ENCODE results near the gene OR2J2. TPM values are rescaled to one million over a fixed set of nuclear protein-coding genes. Genes with fewer than 3 reads are reported as not detected.

Gene OR2J2
- not detected in 2 replicates for total RNA-seq

GRCh38 chr6:29170607-29171006, at the start of gene OR2J2:
Gene OR2J2 (plus strand): TSS chr6:29170907. CDS start chr6:29173636, 2,729 bp downstream.

Other genes with a start within 250 kb of the OR2J2 start
- 51.2 and 55.0 TPM in 2 replicates for gene TRIM27, start 246.9 kb upstream of the OR2J2 start, total RNA-seq
- gene ZNF311, start 165.6 kb upstream of the OR2J2 start, total RNA-seq = 0.49 and 1.0 TPM in 2 replicates
- not detected in 2 replicates for gene OR2W1, start 125.7 kb upstream of the OR2J2 start, total RNA-seq
- gene OR2B3, start 83.6 kb upstream of the OR2J2 start, total RNA-seq = not detected in 2 replicates
- not detected in 2 replicates for gene OR2J1, start 71.4 kb upstream of the OR2J2 start, total RNA-seq
- gene OR2J3, start 62.8 kb upstream of the OR2J2 start, total RNA-seq = not detected in 2 replicates
- not detected in 2 replicates for gene OR14J1, start 130.8 kb downstream of the OR2J2 start, total RNA-seq
- not detected in 2 replicates for gene OR5V1, start 198.0 kb downstream of the OR2J2 start, total RNA-seq
- gene OR12D3, start 204.4 kb downstream of the OR2J2 start, total RNA-seq = not detected in 2 replicates
- gene OR12D2, start 224.7 kb downstream of the OR2J2 start, total RNA-seq = not detected in 2 replicates
- gene OR12D1, start 244.0 kb downstream of the OR2J2 start, total RNA-seq = not detected in 2 replicates

Measured in mesangial cell (primary cell).